LNCaP clone FGC (cell line): ENCODE data around the gene CPZ.

ENCODE experiments used
- DNase-seq: peaks from one replicate; pipeline ENCODE4 v3.0.0-alpha.2; 2011; ENCODE audit warnings: low read depth
- H3K4me3 ChIP-seq: 2 replicates; pipeline ENCODE4 v1.5.1; 2011; ENCODE audit warnings: mild to moderate bottlenecking, low read depth, low read length, control low read depth
- CTCF ChIP-seq: IDR thresholded peaks from 2 replicates; pipeline ENCODE4 v1.5.1; 2012; ENCODE audit warnings: mild to moderate bottlenecking; ENCODE audit not compliant: control insufficient read depth, insufficient read depth; ENCODE audit errors: extremely low read depth

Gene CPZ

GRCh38 chr4:8560265-8561047, 32.1 kb upstream of the CPZ start:
- DNase-seq = no peak
- TF ChIP-seq CTCF = no peak
- no peak overlapping the region for H3K4me3 ChIP-seq

GRCh38 chr4:8564595-8564994, 28.0 kb upstream of the CPZ start:
- TF ChIP-seq CTCF = no peak
- no peak for DNase-seq
- no peak overlapping the region for H3K4me3 ChIP-seq

- no peak for DNase-seq
- no peak overlapping the region for H3K4me3 ChIP-seq
- no peak for TF ChIP-seq CTCF
These were observed 24.4 kb upstream of the CPZ start for GRCh38 chr4:8568068-8568668.

- H3K4me3 ChIP-seq = no peak overlapping the region
- TF ChIP-seq CTCF = no peak
These were observed 22.4 kb upstream of the CPZ start for GRCh38 chr4:8570201-8570600.

GRCh38 chr4:8571702-8572685, 20.6 kb upstream of the CPZ start:
- no peak overlapping the region for H3K4me3 ChIP-seq
- no peak for TF ChIP-seq CTCF
- DNase-seq = no peak

More at GRCh38 chr4:8570201-8570600, 22.4 kb upstream of the CPZ start:
- DNase-seq = peak; percentile 59

- H3K4me3 ChIP-seq = no peak overlapping the region
- DNase-seq = no peak
- no peak for TF ChIP-seq CTCF
These were observed 19.3 kb upstream of the CPZ start for GRCh38 chr4:8573266-8573665.
